SIG-M5 treated with dmso at 0.1 percent for 504 hours (cell line): Measurements from ENCODE around the gene LIF.

Experiments
- DNase-seq: peaks from one replicate; lab custom pipeline; 2025; ENCODE audit not compliant: unreplicated experiment; lab: John Stamatoyannopoulos, UW

The LIF gene

GRCh38 chr22:30245985-30246813, at the start of gene LIF:
LIF (minus strand) TSS chr22:30246759; CDS start chr22:30246695, 64 bp downstream.
- peak; percentile 23 for DNase-seq

DNA sequence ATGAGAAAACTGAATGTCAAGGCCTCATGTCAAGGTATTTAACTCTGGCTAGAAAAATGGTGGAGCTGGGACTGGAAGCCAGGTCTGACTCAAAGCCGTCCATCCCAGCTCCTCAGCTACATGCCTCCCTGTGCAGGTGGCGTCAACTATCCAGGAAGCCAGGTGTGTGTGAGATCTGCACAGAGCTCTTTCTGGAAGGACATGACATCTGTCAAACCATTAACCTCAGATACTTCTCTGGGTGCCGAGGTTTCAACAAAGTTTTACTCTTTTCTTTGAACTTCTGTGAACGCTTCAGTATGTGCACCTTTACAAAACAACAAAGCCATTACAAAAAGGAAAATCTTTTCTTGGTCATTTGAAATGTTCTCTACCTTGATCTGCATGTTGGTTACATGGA, 49.8 kb upstream of the LIF start:
- DNase-seq, result no peak

DNA sequence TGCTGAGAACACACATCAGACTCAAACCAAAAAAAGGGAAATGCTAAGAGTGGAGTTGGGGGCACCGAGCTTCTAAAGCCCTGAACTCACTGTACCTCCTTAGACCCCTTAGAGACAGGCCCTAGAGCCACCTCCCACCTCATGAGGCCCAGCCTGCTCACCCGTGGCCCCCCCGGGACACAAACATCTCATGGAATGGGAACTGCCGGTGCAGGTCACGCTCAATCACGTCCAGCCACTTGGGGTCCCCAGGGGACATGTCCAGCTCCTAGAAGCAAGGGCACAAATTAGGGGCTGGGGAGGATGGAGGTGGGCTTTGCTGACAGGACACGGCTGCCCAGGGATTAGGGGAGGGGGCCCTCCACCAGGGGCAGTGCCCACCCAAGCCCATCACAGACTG, 49.0 kb upstream of the LIF start:
- DNase-seq, result no peak

DNA sequence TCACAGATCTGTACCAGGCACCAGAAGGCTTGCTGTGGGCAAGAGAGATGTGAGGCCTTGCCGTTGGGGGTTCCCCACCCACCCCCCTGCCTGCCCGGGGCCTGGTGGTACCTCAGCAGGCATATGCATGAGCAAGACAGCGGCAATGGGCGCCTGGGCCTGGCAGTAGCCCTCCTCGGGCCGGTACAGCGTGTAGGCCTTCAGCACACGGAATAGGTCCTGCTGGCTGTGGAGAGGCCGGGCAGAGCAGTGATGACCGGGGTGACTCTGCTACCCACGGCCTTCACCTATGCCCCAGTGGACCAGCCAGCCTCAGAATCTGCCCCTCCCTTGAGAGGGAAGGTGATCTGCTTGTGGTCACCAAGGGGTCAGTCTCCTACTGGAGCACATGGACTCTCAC, 48.3 kb upstream of the LIF start:
- no peak for DNase-seq

- no peak for DNase-seq
Measured at GRCh38 chr22:30294066-30294465, 47.5 kb upstream of the LIF start.

GRCh38 chr22:30293026-30293425, 46.5 kb upstream of the LIF start:
- no peak for DNase-seq

DNA sequence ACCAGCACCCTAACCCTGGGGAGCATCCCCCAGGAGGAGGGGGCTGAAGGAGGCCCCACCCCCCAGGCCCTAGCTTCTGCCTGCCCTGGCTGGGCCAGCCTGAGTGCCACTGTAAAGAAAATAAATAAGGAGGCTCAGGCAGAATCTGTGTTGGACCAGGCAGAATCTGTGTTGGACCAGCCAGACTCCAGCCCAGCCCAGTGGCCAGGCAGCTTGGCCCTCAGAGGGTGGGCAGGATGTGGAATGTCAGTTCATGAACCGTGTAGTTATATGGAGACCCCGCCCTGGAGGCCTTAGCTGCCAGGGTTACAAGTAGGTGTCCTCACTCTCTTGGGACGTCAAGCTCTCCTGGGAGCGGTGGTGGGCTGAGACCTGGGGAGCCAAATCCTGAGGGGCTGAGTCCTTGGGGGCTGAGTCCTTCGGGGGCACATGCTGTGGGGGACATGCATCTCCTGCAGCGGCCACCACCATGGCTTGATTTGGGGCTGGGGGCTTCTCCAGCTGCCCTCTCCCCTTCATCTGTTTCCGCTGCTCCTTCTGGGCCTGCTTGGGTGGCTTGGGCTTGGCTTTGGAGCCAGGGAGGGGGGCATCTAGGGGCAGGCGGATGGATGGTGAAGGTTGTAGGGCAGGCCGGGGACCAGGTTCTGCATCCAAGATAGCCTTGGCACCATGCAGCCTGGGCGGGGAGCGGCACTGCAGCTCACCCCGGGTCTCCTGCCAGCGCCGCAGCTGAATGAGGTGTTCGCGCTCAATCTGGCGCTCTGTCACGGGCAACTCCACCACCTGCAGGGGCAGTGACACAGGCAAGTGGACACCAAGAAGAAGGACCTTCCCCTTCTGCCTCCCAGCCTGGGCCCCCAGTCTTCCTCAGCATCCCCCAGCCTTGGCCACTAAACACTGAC, 45.8 kb upstream of the LIF start:
- no peak for DNase-seq

DNA sequence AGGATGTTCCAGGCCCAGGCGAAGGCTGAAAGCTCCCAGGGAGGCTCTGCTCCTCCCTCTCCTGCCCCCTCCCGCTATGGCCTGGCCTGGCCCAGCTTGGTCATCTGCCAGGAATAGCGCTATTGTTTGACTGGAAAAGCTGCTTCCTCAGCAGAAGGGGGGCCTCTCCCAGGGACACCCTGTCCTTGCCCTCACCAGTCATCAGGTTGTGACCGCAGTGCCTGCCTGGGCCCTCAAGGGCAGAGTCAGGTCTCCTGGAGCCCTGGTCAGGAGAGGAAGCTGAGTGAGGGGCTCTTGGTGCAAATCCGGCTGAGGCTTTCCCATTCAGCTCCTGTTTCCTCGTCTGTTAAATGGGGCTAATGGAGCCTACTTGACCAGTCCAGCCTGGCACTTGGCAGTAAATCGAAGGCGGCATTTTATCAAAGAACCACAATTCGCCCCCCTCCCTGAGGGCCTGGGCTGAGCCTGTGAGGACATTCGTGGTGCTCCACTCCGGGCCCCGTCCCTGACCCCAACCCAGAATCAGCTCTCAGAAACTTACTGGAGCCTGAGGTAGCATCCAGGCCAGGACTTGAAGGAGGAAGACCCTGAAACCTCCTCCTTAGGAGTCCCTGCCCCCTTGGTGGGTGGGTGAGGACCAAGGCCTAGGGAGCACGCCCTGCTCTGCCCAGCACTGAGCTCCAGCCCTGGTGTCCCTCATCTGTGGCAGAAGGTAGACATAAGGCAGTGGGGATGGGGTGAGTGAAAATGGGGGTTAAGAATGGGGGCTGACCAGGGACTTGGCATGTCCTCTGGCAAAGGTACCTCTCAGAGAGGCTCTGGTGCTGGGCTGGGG, 44.7 kb upstream of the LIF start:
- DNase-seq, result peak; percentile 15

GRCh38 chr22:30290342-30291057, 43.9 kb upstream of the LIF start:
- no peak for DNase-seq

GRCh38 chr22:30289980-30290313, 43.4 kb upstream of the LIF start:
- no peak for DNase-seq

- peak; percentile 94 for DNase-seq
Measured at GRCh38 chr22:30289141-30289979, 42.8 kb upstream of the LIF start, which contains the start of gene CASTOR1. CASTOR1 (minus strand) TSS chr22:30289505; CDS start chr22:30289497, 8 bp downstream.

- no peak for DNase-seq
Measured at GRCh38 chr22:30288419-30289140, 42.0 kb upstream of the LIF start.

GRCh38 chr22:30287648-30288418, 41.3 kb upstream of the LIF start:
- peak; percentile 74 for DNase-seq

- peak; percentile 7 for DNase-seq
Measured at GRCh38 chr22:30286813-30287647, 40.5 kb upstream of the LIF start.

DNA sequence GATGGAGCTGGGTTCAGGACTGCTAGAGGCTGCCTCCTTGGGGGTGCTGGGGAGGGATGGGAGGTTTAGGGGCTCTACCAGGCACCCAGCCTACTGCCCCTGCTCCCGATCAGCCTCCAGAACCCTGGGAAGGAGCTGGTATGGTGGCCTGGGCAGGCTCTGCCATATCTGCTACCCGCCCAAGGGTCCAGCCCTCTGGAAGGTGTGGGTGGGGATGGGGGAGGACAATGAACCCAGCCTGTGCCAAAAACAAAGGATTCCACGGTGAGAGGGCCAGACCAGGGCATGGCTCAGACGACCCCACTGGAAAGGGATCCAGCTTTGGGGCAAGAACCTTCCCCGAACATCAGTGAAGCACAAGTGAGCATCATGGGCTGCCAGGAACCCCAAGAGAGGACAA, 39.8 kb upstream of the LIF start:
- DNase-seq, result no peak

DNA sequence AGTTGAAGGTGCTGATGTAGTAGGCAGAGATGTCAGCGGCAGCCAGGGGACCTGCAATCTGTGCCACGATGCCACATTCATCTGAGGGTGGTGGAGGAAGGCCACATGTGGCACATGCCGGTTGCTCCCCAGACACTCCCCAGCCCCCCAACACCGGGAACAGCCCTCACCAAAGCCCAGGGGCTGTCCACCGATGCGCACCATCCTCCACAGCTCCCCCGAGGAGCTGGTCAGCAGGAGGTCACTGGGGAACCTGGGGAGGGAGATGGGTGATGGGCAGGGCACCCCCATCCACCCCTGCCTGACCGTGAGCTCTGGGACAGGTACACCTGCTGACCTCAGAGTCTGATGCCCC, 39.3 kb upstream of the LIF start:
- DNase-seq, result no peak

DNA sequence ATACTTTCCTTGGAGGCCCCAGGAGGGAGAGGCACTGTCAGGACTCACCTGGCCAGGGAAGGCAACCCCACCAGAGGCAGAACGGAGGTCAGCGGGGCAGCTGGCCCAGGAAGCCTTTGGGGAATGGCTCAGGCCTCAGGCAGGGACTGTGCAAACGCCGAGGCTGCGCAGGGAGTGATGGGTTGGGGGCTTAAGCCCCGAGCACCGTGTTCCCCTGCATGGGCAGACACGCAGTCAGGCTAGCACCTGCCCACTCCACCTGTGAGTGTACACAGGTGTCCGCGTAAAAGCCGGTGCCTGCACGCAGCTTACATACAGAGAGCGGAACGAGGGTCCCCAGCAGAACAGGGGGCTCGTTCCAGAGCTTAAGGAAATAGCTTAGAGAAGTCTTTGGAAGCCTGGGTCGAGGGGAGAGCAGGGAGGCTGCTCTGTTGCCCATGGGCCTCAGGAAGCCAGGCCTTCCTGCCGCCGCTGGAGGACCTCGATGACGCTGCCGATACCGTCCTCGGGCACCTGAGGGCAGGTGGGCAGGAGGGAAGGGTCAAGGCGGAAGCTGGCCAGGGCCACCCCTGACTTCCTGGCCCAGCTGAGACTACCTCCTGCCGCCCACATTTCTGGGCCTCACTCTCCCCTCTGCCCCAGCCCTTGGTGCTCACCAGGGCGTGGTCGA, 38.8 kb upstream of the LIF start:
- no peak for DNase-seq
